GM19035 (cell line): ENCODE data around the gene INTS15.
A peak's percentile ranks its signal among the peaks of the same experiment; 100 is the strongest.

Source experiments
- ATAC-seq: cut with Tn5 transposase; IDR thresholded peaks from one replicate; pipeline ENCODE4 v1.9.1; 2021; ENCODE audit not compliant: unreplicated experiment

INTS15 gene

DNA sequence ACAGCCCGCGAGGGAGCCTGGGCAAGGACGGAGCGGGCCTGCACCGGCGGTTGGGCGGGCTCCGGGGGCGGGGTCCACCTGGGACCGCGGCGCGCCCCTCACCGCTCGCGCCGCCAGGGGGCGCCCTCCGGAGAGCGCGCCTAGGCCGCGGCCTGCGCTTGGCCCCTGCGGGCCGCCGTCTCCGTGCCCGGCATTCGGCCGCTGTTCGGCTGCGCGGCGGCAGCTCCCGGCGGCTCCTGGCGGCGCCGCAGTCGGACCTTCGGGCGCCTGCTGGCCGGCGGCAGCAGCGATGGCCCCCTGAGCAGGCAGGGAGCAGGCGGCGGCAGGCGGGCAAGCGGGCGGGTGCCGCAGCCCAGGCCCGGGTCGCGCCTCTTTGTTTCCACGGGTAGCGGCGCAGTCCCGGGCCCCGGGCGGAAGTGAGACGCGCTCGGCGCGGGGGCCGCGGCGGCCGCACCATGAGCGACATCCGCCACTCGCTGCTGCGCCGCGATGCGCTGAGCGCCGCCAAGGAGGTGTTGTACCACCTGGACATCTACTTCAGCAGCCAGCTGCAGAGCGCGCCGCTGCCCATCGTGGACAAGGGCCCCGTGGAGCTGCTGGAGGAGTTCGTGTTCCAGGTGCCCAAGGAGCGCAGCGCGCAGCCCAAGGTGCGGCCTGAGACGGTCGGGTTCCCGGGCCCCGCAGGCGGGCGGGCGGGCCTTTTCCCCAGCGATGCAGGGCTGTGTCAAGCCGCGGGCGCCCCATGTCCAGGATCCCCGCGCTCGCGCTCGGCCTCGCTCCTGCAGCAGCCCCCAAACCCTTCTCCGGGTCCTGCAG, at the start of gene INTS15:
TSS of gene INTS15 (plus strand) at position 193 of the 816 bp plus-strand sequence. CDS start at position 456, 263 bp downstream.
- ATAC-seq: peak; percentile 80

DNA sequence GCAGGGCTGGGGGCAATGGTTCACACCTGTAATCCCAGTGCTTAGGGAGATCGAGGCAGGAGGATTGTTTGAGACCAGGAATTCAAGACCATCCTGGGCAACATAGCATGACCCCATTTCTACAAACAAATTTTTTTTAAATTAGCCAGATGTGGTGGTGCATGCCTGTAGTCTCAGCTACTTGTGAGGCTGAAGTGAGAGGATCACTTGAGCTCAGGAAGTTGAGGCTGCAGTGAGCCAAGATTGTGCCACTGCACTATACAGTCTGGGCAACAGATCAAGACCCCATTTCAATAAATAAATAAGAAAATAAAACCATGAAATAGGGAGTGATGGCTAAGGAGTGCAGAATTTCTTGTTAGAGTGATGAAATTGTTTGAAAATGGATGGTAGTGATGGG, 47.5 kb upstream of the INTS15 start:
- no peak for ATAC-seq

DNA sequence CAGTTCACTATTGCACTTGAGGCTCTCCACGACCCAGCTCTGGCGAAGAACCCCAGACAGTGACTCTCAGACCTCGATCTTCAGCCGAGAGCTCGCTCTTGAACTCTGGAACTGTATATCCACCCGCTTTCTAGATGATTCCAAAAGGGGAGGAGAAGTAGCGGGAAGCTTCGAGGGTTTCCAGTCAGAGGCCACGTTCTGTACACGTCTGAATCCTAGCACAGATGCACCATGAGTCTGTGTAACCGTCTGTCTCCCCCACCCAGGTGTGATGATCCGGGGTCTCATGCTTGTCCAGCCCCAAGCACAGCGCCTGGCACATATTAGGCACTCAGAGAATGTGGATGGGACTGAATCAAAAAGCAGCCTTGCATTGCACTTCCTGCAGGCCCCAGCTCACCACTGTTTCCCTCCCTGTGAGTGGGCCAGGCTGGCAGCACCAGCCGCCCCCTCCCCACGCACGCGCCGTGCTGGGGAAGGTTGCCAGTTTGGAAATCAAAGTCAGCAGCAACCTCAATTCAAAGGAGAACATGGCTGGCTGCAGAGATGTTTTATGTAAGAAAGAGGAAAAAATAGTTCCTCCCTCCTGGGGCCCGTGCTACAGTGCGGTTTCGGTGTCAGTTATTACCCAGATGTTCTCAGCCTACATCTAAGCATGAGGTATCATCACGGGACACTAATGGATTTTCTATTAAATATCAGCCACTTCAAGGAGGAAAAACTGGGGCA, 44.3 kb upstream of the INTS15 start:
- ATAC-seq: no peak

DNA sequence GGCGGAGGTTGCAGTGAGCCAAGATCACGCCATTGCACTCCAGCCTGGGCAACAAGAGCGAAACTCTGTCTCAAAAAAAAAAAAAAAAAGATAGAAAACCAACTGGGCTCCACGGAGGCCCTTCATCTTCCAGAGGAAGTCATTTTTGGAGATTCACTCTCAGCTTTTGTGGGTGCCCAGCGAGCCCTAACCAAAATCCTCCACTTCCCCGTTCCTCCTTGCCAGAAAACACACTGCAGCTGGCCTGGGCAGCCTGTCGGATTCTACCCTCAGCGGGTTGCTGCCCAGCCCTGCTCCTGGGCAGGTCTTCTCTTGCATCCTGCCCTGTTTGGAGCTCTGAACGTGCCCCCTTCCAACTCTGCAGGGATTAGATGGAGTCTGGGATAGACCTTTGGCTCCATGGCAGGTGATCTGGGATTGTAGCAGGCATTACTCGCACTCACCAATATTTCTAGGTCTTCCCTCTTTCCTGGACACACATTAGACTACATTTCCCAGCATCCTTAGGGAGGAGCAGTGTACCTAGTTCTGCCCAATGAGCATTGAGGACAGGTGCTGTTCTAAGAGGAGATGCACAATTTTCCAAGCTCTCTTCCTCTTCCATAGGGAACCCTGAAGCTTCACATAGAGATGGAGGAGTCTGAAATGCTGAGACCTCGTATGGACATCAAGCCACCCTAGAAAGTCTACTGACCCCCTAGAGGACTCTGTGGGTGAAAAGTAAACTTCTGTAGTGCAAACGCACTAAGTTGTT, 43.1 kb upstream of the INTS15 start:
- ATAC-seq: no peak

DNA sequence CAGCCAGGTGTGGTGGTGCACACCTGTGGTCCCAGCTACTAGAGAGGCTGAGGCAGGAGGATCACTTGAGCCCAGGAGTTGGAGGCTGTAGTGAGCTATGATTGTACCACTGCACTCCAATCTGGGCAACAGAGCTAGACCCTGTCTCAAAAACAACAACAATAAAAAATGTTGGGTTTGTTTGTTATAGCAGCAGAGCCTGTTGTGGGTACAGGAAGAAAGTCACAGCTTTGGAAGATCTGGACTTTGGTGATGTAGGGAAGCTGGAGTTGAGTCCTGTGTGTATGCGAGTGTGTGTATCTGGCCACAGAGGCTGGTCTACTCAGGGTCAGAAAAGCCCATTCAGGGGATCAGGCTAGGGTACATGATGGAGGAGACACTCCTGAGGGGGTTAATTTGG, 42.4 kb upstream of the INTS15 start:
- no peak for ATAC-seq

DNA sequence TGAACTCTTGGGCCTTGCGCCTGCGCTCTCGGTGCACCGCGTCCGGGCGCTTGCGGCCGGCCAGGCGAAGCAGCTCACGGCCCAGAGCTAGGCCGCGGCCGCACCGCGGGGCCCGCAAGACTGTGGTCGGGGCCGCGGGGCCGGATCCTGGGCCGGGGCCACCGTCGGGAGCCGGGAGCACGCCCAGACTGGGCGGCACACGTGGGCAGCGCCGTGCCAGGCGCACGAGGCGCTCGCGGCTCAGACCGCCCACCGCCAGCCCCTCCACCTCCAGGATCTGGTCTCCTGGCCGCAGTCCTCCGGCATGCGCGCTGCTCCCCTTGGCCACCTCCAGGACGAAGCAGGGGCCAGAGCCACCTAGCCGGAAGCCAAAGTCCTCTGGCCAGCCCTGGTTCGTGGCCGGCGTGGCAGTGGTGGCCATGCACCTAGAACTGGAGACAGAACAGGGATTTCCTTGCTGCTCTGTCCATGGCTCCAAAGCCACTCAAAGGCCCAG, 38.8 kb upstream of the INTS15 start, which contains the start of gene GRID2IP:
TSS of gene GRID2IP (minus strand) at position 446 of the 496 bp plus-strand sequence. CDS start at position 421, 25 bp downstream.
- no peak for ATAC-seq

DNA sequence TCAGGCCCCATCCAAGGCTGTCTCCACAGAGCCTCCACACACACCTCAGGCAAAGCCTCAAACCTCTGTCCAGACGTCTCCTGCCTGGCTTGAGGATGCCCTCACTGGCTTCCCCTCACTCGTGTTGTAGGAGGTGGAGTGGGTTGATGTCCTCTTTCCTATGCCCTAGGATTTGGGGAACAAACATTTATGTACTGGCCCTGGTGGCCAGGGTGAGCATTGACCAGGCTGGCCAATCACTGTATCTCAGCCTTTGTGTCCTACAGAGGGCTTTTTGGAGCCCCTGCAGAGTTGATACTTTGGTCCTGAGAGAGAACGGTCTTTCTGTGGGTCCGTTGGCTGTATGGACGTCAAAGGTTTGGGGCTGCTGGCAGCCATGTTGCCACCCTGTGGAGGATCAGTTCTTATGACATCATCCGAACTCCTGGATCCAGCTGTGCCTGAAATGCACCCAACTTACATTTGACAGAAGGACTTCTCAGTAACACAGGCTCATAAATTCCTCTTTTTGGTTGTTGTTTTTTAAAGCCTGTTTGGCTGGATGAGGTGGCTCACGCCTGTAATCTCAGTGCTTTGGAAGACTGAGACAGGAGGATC, 36.3 kb upstream of the INTS15 start:
- ATAC-seq: no peak

DNA sequence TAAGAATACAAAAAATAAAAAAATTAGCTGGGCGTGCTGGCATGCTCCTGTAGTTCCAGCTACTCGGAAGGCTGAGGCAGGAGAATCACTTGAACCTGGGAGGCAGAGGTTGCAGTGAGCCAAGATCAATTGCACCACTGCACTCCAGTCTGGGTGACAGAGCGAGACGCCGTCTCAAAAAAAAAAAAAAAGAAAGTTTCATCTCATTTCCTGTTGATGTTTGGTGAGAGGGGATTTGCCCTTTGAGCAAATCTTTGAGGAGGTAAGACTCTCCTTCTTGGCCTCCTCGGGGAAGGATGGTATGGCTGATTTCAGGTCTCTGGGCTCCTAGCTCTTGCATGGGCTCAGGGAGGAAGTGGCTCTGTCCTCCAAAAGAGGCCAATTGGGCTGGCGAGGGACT, 35.0 kb upstream of the INTS15 start:
- no peak for ATAC-seq

DNA sequence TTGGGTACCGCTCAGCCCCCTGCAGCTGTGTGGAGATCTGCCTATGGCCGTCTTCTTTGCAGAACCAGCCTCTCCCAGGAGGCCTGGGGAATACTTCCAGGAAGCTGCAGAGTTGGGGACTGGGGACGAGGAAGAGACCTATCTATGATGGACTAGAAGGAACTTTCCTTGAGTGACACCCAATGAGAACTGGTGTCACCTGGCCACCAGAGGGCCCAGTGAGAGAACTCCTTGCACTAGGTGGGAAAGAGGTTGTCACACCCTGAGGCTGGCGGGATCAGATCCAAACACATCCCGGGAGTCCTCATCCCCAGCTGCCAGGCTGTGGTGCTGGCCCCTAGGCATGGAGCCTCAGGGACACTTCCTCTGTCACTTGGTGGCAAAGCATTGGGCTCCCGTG, 33.6 kb upstream of the INTS15 start:
- no peak for ATAC-seq

DNA sequence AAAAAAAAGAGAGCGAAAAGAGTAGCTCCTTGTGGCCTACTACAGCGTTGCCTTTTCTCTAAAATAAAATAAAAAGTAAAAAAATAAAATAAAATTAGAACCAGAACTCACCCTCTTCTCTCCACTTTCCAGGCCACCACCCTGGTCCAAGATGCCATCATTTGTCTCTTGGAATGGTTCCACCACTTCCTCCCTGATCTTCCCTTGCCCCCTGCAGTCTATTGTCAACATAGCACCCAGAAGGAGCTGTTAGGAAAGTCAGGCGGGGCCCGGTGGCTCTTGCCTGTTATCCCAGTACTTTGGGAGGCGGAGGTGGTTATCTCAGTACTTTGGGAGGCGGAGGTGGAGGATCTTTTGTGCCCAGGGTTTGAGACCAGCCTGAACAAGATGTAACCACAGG, 31.0 kb upstream of the INTS15 start:
- no peak for ATAC-seq

DNA sequence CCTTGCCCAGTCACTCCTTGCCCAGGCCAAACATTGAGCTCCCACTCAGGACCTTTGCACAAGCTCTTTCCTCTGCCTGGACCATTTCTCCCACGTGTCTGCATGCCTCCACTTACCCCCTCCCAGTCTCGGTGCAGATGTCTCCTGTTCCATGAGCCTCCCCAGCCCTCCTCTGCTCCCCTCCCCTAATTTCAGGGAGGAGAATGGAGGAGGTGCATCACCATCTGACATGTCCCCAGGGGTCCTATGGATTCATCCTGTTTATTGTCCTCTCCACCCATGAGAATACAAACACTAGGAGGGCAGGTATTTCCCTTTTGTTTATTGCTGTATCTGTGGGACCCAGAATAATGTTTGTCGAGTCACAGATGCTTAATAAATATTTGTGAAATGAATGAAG, 29.9 kb upstream of the INTS15 start:
- ATAC-seq: no peak

DNA sequence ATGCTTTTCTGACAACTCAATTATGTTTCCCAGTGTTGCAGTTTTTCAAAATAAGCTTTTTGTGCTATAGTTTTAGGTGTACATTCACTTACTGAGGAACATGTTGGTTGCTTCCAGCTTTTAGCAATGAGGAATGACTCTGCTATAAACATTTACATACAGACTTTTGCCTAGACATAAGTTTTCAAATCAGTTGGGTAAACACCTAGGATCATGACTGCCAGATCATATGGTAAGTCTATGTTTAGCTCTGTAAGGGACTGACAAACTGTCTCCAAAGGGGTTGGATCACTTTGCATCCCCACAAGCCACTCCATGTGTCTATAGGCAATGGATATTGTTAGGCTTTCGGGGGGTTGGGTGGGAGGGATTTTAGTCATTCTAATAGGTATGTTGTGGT, 27.7 kb upstream of the INTS15 start:
- no peak for ATAC-seq

DNA sequence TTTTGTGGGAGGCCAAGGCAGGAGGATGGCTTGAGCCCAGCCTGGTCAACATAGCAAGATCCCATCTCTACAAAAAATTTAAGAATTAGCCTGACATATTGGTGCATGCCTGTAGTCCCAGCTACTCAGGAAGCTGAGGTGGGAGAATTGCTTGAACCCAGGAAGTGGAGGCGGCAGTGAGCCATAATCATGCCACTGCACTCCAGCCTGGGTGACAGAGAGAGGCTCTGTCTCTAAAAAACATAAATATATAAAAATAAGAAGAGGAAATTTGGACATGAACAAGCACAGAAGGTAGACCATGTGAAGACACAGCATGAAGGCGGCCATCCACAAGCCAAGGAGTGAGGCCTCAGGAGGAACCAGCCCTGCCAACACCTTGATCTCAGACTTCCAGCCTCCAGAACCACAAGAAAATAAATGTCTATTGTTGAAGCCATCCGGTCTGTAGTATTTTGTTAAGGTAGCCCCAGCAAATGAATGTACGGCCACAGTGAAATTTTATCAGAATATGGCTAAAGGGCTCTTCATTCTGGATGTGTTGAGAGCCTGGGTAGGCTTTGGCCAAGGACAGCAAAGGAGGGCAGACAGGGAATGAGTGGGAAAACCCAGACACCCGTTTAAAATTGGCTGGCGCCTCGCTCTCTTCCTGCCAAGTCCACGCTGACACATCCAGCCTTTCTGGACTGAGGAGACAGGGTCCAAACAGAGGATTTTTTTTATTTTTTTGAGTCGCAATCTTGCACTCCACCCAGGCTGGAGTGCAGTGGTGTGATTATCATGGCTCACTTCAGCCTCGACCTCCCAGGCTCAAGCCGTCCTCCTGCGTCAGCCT, 25.7 kb upstream of the INTS15 start:
- ATAC-seq: no peak

DNA sequence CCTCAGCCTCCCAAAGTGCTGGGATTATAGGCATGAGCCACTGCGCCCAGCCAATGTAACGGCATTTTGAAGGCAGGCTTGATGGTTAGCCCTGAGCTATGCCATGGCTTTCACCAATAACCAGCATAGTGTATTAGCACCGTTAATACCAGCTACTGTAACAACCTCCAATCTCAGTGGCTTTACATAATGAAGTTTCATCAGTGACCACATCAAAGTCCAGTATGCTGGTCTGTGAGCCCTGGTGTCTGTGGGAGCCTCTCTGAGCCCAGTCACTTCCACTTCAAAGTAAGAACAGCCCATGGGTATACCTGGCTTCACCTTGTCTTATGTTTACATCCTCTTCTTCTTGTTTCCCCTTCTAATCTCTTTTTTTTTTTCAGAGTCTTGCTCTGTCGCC, 24.2 kb upstream of the INTS15 start:
- no peak for ATAC-seq

DNA sequence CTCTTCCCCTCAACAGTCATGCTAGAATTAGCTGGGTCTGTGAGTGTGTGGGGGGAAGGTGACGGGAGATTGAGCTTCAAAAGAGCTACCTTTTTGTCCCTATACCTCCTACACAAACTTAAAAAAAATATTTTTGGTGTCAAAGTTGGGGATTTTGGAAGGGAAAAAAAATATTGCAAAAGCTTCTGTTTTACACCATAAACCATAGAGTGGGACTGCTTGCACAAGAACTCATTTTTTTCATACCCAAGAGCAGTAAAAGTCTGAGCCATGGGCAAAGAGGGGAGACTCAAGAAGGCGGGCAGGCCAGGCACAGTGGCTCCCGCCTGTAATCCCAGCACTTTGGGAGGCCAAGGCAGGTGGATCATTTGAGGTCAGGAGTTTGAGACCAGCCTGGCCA, 21.9 kb upstream of the INTS15 start:
- ATAC-seq: no peak

DNA sequence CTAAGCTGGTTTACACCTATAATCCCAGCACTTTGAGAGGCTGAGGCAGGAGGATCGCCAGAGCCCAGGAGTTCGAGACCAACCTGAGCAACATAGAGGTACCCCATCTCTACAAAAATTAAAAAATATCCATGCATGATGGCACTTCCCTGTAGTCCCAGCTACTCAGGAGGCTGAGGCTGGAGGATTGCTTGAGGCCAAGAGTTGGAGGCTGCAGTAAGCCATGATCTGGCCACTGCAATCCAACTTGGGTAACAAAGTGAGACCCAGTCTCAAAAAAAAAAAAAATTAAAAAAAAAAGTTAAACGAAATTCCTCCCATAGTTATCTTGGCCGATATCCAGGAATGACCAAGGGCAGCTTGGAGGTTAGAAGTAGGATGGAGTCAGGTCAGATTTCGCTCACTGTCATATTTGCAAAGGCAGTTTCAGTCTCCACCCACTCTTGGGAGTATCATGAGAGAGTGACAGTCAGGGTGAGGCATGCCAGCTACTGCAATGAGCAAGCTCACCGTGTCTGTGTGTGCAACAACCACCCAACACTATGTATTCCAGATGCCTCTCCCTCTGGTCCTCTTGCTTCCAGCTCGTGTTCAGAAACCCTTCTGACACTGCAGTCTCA, 18.6 kb upstream of the INTS15 start:
- no peak for ATAC-seq

DNA sequence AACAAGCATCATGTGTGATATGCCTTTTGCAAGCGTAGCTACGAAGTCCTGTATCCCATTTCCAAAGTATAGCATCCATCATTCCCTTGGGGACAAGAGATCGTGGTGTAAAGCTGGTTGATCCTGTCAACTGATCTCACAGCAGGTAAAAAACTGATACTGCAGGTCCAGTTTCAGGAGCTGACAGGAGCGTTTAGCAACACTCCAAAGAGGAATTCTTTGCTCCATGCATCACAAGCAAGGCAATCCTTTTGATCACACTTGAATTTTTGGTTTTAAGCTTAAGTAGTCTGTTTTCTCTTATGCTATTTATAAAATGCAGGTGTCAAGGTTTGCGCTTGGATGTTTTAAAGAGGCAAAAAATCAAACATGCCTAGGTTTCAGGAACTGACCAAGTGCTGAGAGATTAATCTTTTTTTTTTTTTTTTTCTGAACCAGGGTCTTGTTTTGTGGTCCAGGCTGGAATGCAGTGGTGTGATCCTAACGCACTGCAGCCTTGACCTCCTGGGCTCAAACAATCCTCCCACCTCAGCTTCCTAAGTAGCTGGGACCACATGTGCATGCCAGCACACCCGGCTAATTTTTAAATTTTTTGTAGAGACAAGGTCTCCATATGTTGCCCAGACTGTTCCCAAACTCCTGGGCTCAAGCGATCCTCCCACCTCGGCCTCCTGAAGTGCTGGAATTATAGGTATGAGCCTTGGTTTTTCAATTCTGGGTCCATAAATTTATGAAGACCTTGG, 14.4 kb upstream of the INTS15 start:
- ATAC-seq: no peak

DNA sequence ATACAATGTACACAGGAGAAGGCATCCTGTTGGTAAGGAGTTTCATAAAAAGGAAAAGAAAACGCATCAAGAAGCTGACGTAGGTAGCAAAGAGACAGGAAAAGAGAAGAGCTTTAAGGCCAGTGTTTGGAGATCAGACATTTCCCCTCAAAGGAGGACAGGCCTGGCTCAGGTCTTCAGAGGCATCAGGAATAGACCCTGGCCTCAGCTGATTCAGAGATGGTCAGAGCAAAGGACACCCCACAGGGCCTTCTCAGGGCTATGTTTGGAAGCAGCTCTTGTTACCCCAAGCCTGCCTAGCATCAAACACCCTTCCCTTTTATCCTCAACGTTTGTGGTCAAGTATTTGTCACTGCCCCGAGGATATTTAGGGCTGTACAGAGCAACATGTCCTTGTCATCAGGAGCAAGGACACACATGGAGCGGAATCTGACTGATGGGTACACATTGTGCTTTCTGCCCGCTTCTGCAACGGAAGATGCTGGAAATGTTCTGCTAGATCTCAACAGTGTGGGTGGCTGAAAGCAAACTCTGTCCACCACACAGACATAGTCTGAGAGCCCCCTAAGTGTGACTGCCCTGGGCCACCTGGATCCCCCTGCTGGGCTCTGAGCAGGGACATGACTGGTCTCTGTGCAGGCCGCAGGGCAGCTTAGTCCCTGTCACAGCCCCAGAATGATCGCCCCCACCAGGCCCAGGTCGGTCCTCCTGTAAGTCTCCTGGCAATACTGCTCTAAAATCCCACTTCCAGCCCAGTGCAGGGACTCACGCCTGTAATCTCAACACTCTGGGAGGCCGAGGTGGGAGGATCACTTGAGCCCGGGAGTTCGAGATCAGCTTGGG, 13.6 kb upstream of the INTS15 start:
- no peak for ATAC-seq
